ENCODE data around the gene CELF1. TPM values are rescaled to one million over a fixed set of nuclear protein-coding genes. Genes with fewer than 3 reads are reported as not detected.

Gene CELF1
- total and polyA plus RNA-seq, 2 of the 13 experiments (the other 11 are each of a cell fraction or from before 2014, with no cell fraction given), result 69.0 to 80.1 TPM

DNA sequence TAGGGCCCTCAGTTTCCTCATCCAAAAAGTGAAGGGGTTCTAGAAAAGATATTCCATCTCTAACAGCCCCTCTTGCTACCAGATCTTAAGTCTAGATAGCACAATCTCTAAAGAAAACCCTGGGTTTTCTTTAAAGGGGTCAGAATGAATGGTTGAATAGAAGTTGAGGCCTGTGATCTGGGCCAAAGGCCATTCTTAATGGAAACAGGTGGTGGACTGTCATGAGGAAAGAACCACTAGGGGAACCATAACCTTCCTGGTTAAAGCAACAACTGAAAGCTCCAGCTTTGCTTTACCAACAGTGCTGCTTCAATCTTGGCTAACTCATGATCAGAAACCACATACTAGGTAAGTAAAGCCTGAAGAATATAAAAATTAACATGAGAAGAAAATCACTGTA, 1.8 kb downstream of the CELF1 start (continued):
- TF ChIP-seq, protein P1, sequence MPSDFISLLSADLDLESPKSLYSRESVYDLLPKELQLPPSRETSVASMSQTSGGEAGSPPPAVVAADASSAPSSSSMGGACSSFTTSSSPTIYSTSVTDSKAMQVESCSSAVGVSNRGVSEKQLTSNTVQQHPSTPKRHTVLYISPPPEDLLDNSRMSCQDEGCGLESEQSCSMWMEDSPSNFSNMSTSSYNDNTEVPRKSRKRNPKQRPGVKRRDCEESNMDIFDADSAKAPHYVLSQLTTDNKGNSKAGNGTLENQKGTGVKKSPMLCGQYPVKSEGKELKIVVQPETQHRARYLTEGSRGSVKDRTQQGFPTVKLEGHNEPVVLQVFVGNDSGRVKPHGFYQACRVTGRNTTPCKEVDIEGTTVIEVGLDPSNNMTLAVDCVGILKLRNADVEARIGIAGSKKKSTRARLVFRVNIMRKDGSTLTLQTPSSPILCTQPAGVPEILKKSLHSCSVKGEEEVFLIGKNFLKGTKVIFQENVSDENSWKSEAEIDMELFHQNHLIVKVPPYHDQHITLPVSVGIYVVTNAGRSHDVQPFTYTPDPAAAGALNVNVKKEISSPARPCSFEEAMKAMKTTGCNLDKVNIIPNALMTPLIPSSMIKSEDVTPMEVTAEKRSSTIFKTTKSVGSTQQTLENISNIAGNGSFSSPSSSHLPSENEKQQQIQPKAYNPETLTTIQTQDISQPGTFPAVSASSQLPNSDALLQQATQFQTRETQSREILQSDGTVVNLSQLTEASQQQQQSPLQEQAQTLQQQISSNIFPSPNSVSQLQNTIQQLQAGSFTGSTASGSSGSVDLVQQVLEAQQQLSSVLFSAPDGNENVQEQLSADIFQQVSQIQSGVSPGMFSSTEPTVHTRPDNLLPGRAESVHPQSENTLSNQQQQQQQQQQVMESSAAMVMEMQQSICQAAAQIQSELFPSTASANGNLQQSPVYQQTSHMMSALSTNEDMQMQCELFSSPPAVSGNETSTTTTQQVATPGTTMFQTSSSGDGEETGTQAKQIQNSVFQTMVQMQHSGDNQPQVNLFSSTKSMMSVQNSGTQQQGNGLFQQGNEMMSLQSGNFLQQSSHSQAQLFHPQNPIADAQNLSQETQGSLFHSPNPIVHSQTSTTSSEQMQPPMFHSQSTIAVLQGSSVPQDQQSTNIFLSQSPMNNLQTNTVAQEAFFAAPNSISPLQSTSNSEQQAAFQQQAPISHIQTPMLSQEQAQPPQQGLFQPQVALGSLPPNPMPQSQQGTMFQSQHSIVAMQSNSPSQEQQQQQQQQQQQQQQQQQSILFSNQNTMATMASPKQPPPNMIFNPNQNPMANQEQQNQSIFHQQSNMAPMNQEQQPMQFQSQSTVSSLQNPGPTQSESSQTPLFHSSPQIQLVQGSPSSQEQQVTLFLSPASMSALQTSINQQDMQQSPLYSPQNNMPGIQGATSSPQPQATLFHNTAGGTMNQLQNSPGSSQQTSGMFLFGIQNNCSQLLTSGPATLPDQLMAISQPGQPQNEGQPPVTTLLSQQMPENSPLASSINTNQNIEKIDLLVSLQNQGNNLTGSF (CRISPR knock-in tag; IDR thresholded peaks at IDR 0.05), result no peak
- no peak for TF ChIP-seq WIZ (CRISPR knock-in tag; IDR thresholded peaks at IDR 0.05)
- TF ChIP-seq ZFP62 (CRISPR knock-in tag; IDR thresholded peaks at IDR 0.05), result no peak
- TF ChIP-seq, protein P2, sequence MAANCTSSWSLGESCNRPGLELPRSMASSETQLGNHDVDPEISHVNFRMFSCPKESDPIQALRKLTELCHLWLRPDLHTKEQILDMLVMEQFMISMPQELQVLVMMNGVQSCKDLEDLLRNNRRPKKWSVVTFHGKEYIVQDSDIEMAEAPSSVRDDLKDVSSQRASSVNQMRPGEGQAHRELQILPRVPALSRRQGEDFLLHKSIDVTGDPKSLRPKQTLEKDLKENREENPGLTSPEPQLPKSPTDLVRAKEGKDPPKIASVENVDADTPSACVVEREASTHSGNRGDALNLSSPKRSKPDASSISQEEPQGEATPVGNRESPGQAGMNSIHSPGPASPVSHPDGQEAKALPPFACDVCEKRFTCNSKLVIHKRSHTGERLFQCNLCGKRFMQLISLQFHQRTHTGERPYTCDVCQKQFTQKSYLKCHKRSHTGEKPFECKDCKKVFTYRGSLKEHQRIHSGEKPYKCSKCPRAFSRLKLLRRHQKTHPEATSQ (CRISPR knock-in tag; IDR thresholded peaks at IDR 0.05; ENCODE audit: borderline replicate concordance), result no peak
- no peak for TF ChIP-seq ARNT2 (CRISPR knock-in tag; IDR thresholded peaks at IDR 0.05; ENCODE audit: low read depth)
- TF ChIP-seq ZNF549 (CRISPR knock-in tag; IDR thresholded peaks at IDR 0.05), result no peak
- no peak for TF ChIP-seq ZNF615 (CRISPR knock-in tag; IDR thresholded peaks at IDR 0.05; ENCODE audit: borderline replicate concordance)
- TF ChIP-seq, protein P3, sequence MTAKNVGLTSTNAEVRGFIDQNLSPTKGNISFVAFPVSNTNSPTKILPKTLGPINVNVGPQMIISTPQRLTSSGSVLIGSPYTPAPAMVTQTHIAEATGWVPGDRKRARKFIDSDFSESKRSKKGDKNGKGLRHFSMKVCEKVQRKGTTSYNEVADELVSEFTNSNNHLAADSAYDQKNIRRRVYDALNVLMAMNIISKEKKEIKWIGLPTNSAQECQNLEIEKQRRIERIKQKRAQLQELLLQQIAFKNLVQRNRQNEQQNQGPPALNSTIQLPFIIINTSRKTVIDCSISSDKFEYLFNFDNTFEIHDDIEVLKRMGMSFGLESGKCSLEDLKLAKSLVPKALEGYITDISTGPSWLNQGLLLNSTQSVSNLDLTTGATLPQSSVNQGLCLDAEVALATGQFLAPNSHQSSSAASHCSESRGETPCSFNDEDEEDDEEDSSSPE (CRISPR knock-in tag; IDR thresholded peaks at IDR 0.05), result 0 out of 2 replicates have a peak, but pooled peaks have one; percentile 22
- TF ChIP-seq, protein P4, sequence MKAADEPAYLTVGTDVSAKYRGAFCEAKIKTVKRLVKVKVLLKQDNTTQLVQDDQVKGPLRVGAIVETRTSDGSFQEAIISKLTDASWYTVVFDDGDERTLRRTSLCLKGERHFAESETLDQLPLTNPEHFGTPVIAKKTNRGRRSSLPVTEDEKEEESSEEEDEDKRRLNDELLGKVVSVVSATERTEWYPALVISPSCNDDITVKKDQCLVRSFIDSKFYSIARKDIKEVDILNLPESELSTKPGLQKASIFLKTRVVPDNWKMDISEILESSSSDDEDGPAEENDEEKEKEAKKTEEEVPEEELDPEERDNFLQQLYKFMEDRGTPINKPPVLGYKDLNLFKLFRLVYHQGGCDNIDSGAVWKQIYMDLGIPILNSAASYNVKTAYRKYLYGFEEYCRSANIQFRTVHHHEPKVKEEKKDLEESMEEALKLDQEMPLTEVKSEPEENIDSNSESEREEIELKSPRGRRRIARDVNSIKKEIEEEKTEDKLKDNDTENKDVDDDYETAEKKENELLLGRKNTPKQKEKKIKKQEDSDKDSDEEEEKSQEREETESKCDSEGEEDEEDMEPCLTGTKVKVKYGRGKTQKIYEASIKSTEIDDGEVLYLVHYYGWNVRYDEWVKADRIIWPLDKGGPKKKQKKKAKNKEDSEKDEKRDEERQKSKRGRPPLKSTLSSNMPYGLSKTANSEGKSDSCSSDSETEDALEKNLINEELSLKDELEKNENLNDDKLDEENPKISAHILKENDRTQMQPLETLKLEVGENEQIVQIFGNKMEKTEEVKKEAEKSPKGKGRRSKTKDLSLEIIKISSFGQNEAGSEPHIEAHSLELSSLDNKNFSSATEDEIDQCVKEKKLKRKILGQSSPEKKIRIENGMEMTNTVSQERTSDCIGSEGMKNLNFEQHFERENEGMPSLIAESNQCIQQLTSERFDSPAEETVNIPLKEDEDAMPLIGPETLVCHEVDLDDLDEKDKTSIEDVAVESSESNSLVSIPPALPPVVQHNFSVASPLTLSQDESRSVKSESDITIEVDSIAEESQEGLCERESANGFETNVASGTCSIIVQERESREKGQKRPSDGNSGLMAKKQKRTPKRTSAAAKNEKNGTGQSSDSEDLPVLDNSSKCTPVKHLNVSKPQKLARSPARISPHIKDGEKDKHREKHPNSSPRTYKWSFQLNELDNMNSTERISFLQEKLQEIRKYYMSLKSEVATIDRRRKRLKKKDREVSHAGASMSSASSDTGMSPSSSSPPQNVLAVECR (CRISPR knock-in tag; IDR thresholded peaks at IDR 0.05; ENCODE audit: borderline replicate concordance), result peak; percentile 35; the same call in 1 of the 2 replicates
- no peak for TF ChIP-seq CBX1 (IDR thresholded peaks at IDR 0.05; ENCODE audit: low read depth)
- TF ChIP-seq RAD21 (CRISPR knock-in tag; IDR thresholded peaks at IDR 0.05), result 0 out of 2 replicates have a peak, but pooled peaks have one; percentile 23
- no peak for TF ChIP-seq ZNF850 (CRISPR knock-in tag; conservative IDR thresholded peaks at IDR 0.05)
- TF ChIP-seq EHMT2 (IDR thresholded peaks at IDR 0.05; ENCODE audit: borderline replicate concordance, low read depth, low read length), result peak; percentile 71; the same call in 1 of the 2 replicates
- TF ChIP-seq, protein P5, sequence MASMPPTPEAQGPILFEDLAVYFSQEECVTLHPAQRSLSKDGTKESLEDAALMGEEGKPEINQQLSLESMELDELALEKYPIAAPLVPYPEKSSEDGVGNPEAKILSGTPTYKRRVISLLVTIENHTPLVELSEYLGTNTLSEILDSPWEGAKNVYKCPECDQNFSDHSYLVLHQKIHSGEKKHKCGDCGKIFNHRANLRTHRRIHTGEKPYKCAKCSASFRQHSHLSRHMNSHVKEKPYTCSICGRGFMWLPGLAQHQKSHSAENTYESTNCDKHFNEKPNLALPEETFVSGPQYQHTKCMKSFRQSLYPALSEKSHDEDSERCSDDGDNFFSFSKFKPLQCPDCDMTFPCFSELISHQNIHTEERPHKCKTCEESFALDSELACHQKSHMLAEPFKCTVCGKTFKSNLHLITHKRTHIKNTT (CRISPR knock-in tag; IDR thresholded peaks at IDR 0.05), result no peak
